Pancreas (tissue), 10 donors: ENCODE data around the gene CHMP2A. TPM values are rescaled to one million over a fixed set of nuclear protein-coding genes. Genes with fewer than 3 reads are reported as not detected.

Experiments
- ATAC-seq, 4 donors: fragments of 200-7000 bp; cut with Tn5 transposase; one replicate each; pipeline versions ENCODE4 v1.8.0 to v1.9.1; 2020; ENCODE audit warnings: mild to moderate bottlenecking in 4 of 4, moderate library complexity in 4 of 4
- DNase-seq, 6 donors: peaks; one replicate each; pipeline ENCODE4 v3.0.0-alpha.2; 2020
- FAIRE-seq: peaks from 2 replicates; lab custom pipeline; 2012; peaks lifted over from hg19 to GRCh38; lab: Jason Lieb, UNC
- H3K27ac ChIP-seq, 4 donors: fragments of 200-600 bp; sonication (generic); 1 replicate in 3 of 4; 2 replicates in 1 of 4; pipeline versions ENCODE4 v1.5.0 to v1.8.0; 2020
- H3K27me3 ChIP-seq, 4 donors: fragments of 200-600 bp; one replicate each; pipeline ENCODE4 v1.8.0; 2021
- H3K36me3 ChIP-seq, 3 donors: fragments of 200-600 bp; sonication (generic) in 1 of 3; one replicate each; pipeline versions ENCODE4 v1.5.0 to v1.8.0; 2020 to 2021
- H3K4me1 ChIP-seq, 3 donors: fragments of 200-600 bp; one replicate each; pipeline ENCODE4 v1.8.0; 2021
- H3K4me3 ChIP-seq, 4 donors: fragments of 200-600 bp; sonication (generic) in 2 of 4; one replicate each; pipeline versions ENCODE4 v1.5.0 to v1.8.0; 2020 to 2021
- H3K9me3 ChIP-seq, 4 donors: fragments of 200-600 bp; one replicate each; pipeline ENCODE4 v1.8.0; 2021
- CTCF ChIP-seq, 4 donors: fragments of 200-600 bp; sonication (generic) in 3 of 4; IDR thresholded peaks; one replicate each; pipeline versions ENCODE4 v1.5.0 to v1.8.0; 2021; ENCODE audit warnings: antibody characterized with exemption in 4 of 4
- WGBS, 2 donors: extraction: QIAGEN DNeasy Blood & Tissue Kit; methylation state at CpG; one replicate each; pipeline ENCODE4 v1.1.7; 2013; 5-methylcytosine and 5-hydroxymethylcytosine counted together
- intact Hi-C, 3 donors: fragments of 100-400 bp; cut with DNase I; formaldehyde crosslinking; loops; one replicate each; pipeline versions ENCODE4 v1.11.1 to v1.14.2; 2022
- polyA plus RNA-seq, 2 donors: library from polyadenylated mRNA; stranded (reverse); fragments of 200-250 nt; gene quantifications; one replicate each; pipeline ENCODE4 v1.2.3, GENCODE V29; 2013
- total RNA-seq, 6 donors: library from RNA; stranded (reverse); fragmentation: NEBNext Ultra II Directional in 4 of 6; extraction: Animal tissue kit (Norgen Biotek cat#: 25700) in 4 of 6; gene quantifications; one replicate each; pipeline versions ENCODE4 v1.2.1 to v1.2.4, GENCODE V29; 2021 to 2023
- donor health status: healthy with polysubstance abuse.
- donor health status: DM: no; HTN: no; CAD: no; lungs with moderate emphysema.
- donor health status: DM: no; HTN: no; CAD: no.
- donor health status: control.
- donor health status: control.
- donor health status: Bipolar disorder and iron deficiency.
- donor health status: DM: yes; HTN: yes; CAD: no.
- donor health status: DM: no; HTN: no; CAD: no.
- donor health status: DM: no; HTN: no; CAD: no.
- donor health status: DM: yes; HTN: yes; CAD: no.

Gene CHMP2A
- total and polyA plus RNA-seq, 8 donors: 45.8 to 118 (median 60.0) TPM

- intact Hi-C loops: no loop called here
- FAIRE-seq: no peak
- H3K27ac ChIP-seq: peak overlapping the region; percentile 73 to 93 (median 87)
- no peak for ATAC-seq
- H3K27me3 ChIP-seq: no peaks in the 10 kb centered on the region
- 19 to 21% methylated on average over 18 of the region's 18 CpGs for WGBS, 2 donors
- DNase-seq: peak in 4 of 6 donors; percentile 32 to 67 (median 58)
- peaks cover 11 to 24% (median 13%) of the 10 kb centered on the region in 3 donors for H3K4me1 ChIP-seq
- H3K4me3 ChIP-seq: peak overlapping the region; percentile 63 to 88 (median 72)
- TF ChIP-seq CTCF (IDR thresholded peaks at IDR 0.05): no peak
- peaks cover 10 to 42% (median 14%) of the 10 kb centered on the region in 3 donors for H3K36me3 ChIP-seq
- H3K9me3 ChIP-seq: no peaks in the 10 kb centered on the region
Observed at GRCh38 chr19:58553799-58554493, 959 bp downstream of the CHMP2A start.

GRCh38 chr19:58552655-58553054 is 2.2 kb downstream of the CHMP2A start:
- Histone ChIP-seq H3K4me1 (peaks cover 11 to 24% (median 13%) of the 10 kb centered on the region in 3 donors), H3K9me3 (no peaks in the 10 kb centered on the region), H3K27ac (no peak overlapping the region), H3K36me3 (peaks cover 11 to 55% (median 27%) of the 10 kb centered on the region in 3 donors), H3K27me3 (no peaks in the 10 kb centered on the region), H3K4me3 (no peak overlapping the region)
- ATAC-seq (no peak), FAIRE-seq (no peak), DNase-seq (no peak)
- intact Hi-C loops: no loop called here
- 83 to 89% methylated on average over 2 of the region's 2 CpGs for WGBS, 2 donors
- TF ChIP-seq CTCF (IDR thresholded peaks at IDR 0.05): no peak

GRCh38 chr19:58551577-58552471 is 3.1 kb downstream of the CHMP2A start:
- Histone ChIP-seq H3K27me3 (no peaks in the 10 kb centered on the region), H3K4me3 (no peak overlapping the region), H3K9me3 (no peaks in the 10 kb centered on the region), H3K27ac (no peak overlapping the region), H3K36me3 (peaks cover 11 to 61% (median 29%) of the 10 kb centered on the region in 3 donors), H3K4me1 (peaks cover 5 to 19% (median 8%) of the 10 kb centered on the region in 3 donors)
- FAIRE-seq (no peak), ATAC-seq (no peak), DNase-seq (peak in 1 of 6 donors; percentile 22)
- intact Hi-C loops: no loop called here
- WGBS, 2 donors: 91 to 92% methylated on average over 18 of the region's 18 CpGs
- TF ChIP-seq CTCF (IDR thresholded peaks at IDR 0.05): no peak

DNA sequence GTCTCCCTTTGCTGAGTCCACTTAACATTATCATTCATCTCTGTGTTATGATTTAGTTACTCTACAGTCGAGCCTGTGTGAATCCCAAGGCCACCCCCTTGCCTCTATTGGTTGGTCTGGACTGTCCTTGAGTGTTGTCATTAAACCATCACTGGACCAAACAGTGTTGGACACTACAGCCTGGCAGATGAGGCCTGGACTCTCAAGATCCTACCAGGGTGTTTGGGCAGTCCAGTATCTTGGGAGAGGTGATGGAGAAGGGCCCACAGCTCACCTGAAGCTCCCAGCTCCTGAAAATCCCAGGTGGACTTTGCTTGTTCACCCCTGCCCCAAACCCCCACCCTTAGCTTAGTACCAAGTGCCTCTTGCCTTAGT is 3.8 kb downstream of the CHMP2A start:
- ATAC-seq (no peak), DNase-seq (no peak), FAIRE-seq (no peak)
- Histone ChIP-seq H3K4me1 (peaks cover 0 to 22% (median 13%) of the 10 kb centered on the region in 3 donors), H3K4me3 (no peak overlapping the region), H3K27ac (no peak overlapping the region), H3K36me3 (peaks cover 11 to 54% (median 29%) of the 10 kb centered on the region in 3 donors), H3K9me3 (no peaks in the 10 kb centered on the region), H3K27me3 (no peaks in the 10 kb centered on the region)
- 25 to 26% methylated on average over 1 of the region's 1 CpG for WGBS, 2 donors
- intact Hi-C loops: no loop called here
- TF ChIP-seq CTCF (IDR thresholded peaks at IDR 0.05): no peak
